ENCODE measurements around the gene AXIN2.

Gene AXIN2

GRCh38 chr17:65553646-65554552 is 7.5 kb downstream of the AXIN2 start:
- no peak for FAIRE-seq

- FAIRE-seq: no peak
Measured at GRCh38 chr17:65553009-65553645, 8.3 kb downstream of the AXIN2 start.

- FAIRE-seq: no peak
Measured at GRCh38 chr17:65552214-65552613, 9.2 kb downstream of the AXIN2 start.

GRCh38 chr17:65551267-65552040 is 10.0 kb downstream of the AXIN2 start:
- no peak for FAIRE-seq

GRCh38 chr17:65550758-65551157 is 10.7 kb downstream of the AXIN2 start:
- FAIRE-seq: no peak

- no peak for FAIRE-seq
Measured at GRCh38 chr17:65550075-65550662, 11.3 kb downstream of the AXIN2 start.

- no peak for FAIRE-seq
Measured at GRCh38 chr17:65548269-65548969, 13.0 kb downstream of the AXIN2 start.

GRCh38 chr17:65547253-65547670 is 14.2 kb downstream of the AXIN2 start:
- no peak for FAIRE-seq

GRCh38 chr17:65546579-65546978 is 14.9 kb downstream of the AXIN2 start:
- FAIRE-seq: no peak

GRCh38 chr17:65545705-65546523 is 15.5 kb downstream of the AXIN2 start:
- no peak for FAIRE-seq

GRCh38 chr17:65544672-65545071 is 16.8 kb downstream of the AXIN2 start:
- no peak for FAIRE-seq

GRCh38 chr17:65542610-65543009 is 18.8 kb downstream of the AXIN2 start:
- FAIRE-seq: no peak

- no peak for FAIRE-seq
Measured at GRCh38 chr17:65542067-65542466, 19.4 kb downstream of the AXIN2 start.

- no peak for FAIRE-seq
Measured at GRCh38 chr17:65541453-65541852, 20.0 kb downstream of the AXIN2 start.

GRCh38 chr17:65539630-65540266 is 21.7 kb downstream of the AXIN2 start:
- FAIRE-seq: no peak

- no peak for FAIRE-seq
Measured at GRCh38 chr17:65538675-65539529, 22.5 kb downstream of the AXIN2 start.

GRCh38 chr17:65537845-65538674 is 23.4 kb downstream of the AXIN2 start:
- FAIRE-seq: no peak

- no peak for FAIRE-seq
Measured at GRCh38 chr17:65537343-65537844, 24.1 kb downstream of the AXIN2 start.
